ENCODE measurements around the gene DIP2A. TPM values are rescaled to one million over a fixed set of nuclear protein-coding genes. Genes with fewer than 3 reads are reported as not detected.

The DIP2A gene
- total RNA-seq, 5 donors from 2014 or later (not counting 1 experiment from before 2014, with no cell fraction given) = 113 to 132 (median 128) TPM

DNA sequence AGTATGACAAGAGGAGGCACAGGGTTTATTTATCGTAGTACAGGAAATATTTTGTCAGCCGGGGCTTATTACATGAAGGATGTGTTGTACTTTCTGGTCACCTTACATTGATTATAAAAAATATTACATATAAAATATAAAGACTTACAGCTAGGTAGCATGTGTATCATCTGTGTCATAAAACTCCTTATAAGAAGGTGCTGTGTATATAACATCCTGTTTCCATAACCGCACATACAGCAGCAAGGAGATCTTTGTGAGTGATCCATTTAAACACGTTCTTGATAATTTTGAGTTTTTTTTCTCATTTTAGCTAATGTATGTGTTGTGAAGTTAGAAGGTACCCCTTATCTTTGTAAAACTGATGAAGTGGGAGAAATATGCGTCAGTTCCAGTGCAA is 86.1 kb downstream of the DIP2A start:
- Mint-ChIP-seq H3K27me3 (no peaks in the 10 kb centered on the region), H3K9me3 (peaks cover 0 to 4% (median 4%) of the 10 kb centered on the region in 3 donors), H3K36me3 (peaks cover 71% of the 10 kb centered on the region), H3K27ac (peak overlapping the region; percentile 90), H3K4me3 (peak overlapping the region in 1 of 3 donors; percentile 59), H3K4me1 (peaks cover 60 to 73% (median 64%) of the 10 kb centered on the region in 3 donors)
- Histone ChIP-seq H3K4me1 (ENCODE audit: control insufficient read depth in 1 of 2, extremely low read depth in 1 of 2, insufficient read depth in 2 of 2, low read length in 2 of 2) (peaks cover 25 to 37% of the 10 kb centered on the region in 2 experiments), H3K36me3 (ENCODE audit: control insufficient read depth in 2 of 2, extremely low read depth in 1 of 2, insufficient read depth in 1 of 2, low read length in 1 of 2) (peaks cover 4 to 75% of the 10 kb centered on the region in 2 donors), H3K4me3 (ENCODE audit: control insufficient read depth in 1 of 2, extremely low read depth in 1 of 2, low read length in 1 of 2) (no peak overlapping the region), H3K9me3 (no peaks in the 10 kb centered on the region), H3K27me3 (replicated peaks in 1 of 2; ENCODE audit: control insufficient read depth in 2 of 2, extremely low read depth in 1 of 2, insufficient read depth in 2 of 2, low read length in 1 of 2) (no peaks in the 10 kb centered on the region), H3K27ac (ENCODE audit: low read length) (no peak overlapping the region)
- CTCF ChIA-PET = no interaction called here
- WGBS (ENCODE audit: insufficient coverage) = 100% methylated on average over 1 of the region's 5 CpGs
- POLR2A ChIA-PET = no interaction called here
- ATAC-seq (replicated peaks in 1 of 4) (peak in 2 of 4 experiments; percentile 46 to 75), DNase-seq (no peak)

GRCh38 chr21:46545363-46545762 is 86.7 kb downstream of the DIP2A start:
- Histone ChIP-seq H3K9me3 (no peaks in the 10 kb centered on the region), H3K36me3 (ENCODE audit: control insufficient read depth in 2 of 2, extremely low read depth in 1 of 2, insufficient read depth in 1 of 2, low read length in 1 of 2) (peaks cover 0 to 70% of the 10 kb centered on the region in 2 donors), H3K4me3 (ENCODE audit: control insufficient read depth in 1 of 2, extremely low read depth in 1 of 2, low read length in 1 of 2) (no peak overlapping the region), H3K4me1 (ENCODE audit: control insufficient read depth in 1 of 2, extremely low read depth in 1 of 2, insufficient read depth in 2 of 2, low read length in 2 of 2) (peaks cover 29 to 42% of the 10 kb centered on the region in 2 experiments), H3K27me3 (replicated peaks in 1 of 2; ENCODE audit: control insufficient read depth in 2 of 2, extremely low read depth in 1 of 2, insufficient read depth in 2 of 2, low read length in 1 of 2) (no peaks in the 10 kb centered on the region), H3K27ac (ENCODE audit: low read length) (no peak overlapping the region)
- WGBS (ENCODE audit: insufficient coverage) = 94% methylated on average over 5 of the region's 5 CpGs
- no peak for DNase-seq
- Mint-ChIP-seq H3K27me3 (no peaks in the 10 kb centered on the region), H3K4me3 (peak overlapping the region in 1 of 3 donors; percentile 59), H3K9me3 (peaks cover 0 to 4% (median 4%) of the 10 kb centered on the region in 3 donors), H3K27ac (peak overlapping the region; percentile 69 to 71), H3K36me3 (peaks cover 69% of the 10 kb centered on the region), H3K4me1 (peaks cover 60 to 72% (median 64%) of the 10 kb centered on the region in 3 donors)
- ATAC-seq (replicated peaks in 1 of 4) = no peak
- POLR2A ChIA-PET = no interaction called here
- CTCF ChIA-PET = no interaction called here

DNA sequence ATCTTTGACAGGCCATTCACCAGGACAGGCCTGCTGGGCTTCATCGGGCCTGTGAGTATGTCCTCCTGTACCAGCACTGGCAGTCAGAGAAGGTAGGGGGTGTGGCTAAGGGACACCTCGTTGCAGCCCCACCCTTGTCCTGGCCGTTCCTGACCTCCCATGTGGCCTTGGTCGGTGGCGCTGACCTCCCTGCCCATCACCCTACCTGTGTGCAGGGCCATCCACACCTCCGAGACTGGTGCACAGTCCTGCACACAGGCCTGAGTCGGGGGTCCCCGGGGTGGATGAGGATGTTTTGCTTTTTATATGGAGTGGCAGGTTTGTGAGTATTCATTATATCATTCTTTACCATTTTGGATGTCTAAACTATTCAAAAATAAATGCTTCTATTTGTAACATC is 87.2 kb downstream of the DIP2A start:
- Histone ChIP-seq H3K4me1 (ENCODE audit: control insufficient read depth in 1 of 2, extremely low read depth in 1 of 2, insufficient read depth in 2 of 2, low read length in 2 of 2) (peaks cover 34 to 47% of the 10 kb centered on the region in 2 experiments), H3K27me3 (replicated peaks in 1 of 2; ENCODE audit: control insufficient read depth in 2 of 2, extremely low read depth in 1 of 2, insufficient read depth in 2 of 2, low read length in 1 of 2) (no peaks in the 10 kb centered on the region)

DNA sequence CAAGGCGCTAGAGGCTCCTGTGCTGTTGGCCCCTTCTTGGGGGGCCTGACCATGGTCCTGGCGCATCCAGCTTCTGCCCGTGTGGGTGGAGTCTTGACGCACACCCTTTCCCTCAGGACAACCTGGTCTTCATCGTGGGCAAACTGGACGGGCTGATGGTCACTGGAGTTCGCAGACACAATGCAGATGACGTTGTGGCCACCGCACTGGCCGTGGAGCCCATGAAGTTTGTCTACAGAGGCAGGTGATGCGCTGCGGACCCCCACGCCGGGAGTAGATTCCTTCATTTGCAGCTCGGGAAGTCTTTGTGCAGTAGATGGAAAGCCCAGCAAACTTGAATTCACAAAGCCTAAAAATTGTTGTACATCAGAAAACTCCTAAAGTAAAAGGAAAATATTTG is 88.1 kb downstream of the DIP2A start:
- POLR2A ChIA-PET = interaction anchor here in 1 of 2 donors (0.7 kb wide), 2 partner anchors 9 to 78 kb away, joined by 16 to 21 read pairs; no protein-coding TSS in a partner anchor
- ATAC-seq (replicated peaks in 1 of 4) (no peak), DNase-seq (peak in 1 of 35 experiments; percentile 1)
- CTCF ChIA-PET = interaction anchor here in 1 of 2 donors (0.6 kb wide), 2 partner anchors 55 to 93 kb away, joined by 4 to 5 read pairs; no protein-coding TSS in a partner anchor
- WGBS (ENCODE audit: insufficient coverage) = 100% methylated on average over 10 of the region's 15 CpGs
- Mint-ChIP-seq H3K4me3 (peak overlapping the region in 1 of 3 donors; percentile 13), H3K36me3 (peaks cover 60% of the 10 kb centered on the region), H3K4me1 (peaks cover 65 to 74% (median 70%) of the 10 kb centered on the region in 3 donors), H3K27ac (peak overlapping the region; percentile 46 to 97), H3K9me3 (peaks cover 0 to 4% (median 4%) of the 10 kb centered on the region in 3 donors), H3K27me3 (no peaks in the 10 kb centered on the region)
- H3K27ac ChIP-seq (ENCODE audit: low read length) = no peak overlapping the region
- H3K4me1 ChIP-seq (ENCODE audit: control insufficient read depth in 1 of 2, extremely low read depth in 1 of 2, insufficient read depth in 2 of 2, low read length in 2 of 2) = peaks cover 43 to 56% of the 10 kb centered on the region in 2 experiments
- peaks cover 0 to 58% of the 10 kb centered on the region in 2 donors for H3K36me3 ChIP-seq (ENCODE audit: control insufficient read depth in 2 of 2, extremely low read depth in 1 of 2, insufficient read depth in 1 of 2, low read length in 1 of 2)
- H3K4me3 ChIP-seq (ENCODE audit: control insufficient read depth in 1 of 2, extremely low read depth in 1 of 2, low read length in 1 of 2) = no peak overlapping the region
- no peaks in the 10 kb centered on the region for H3K27me3 ChIP-seq (replicated peaks in 1 of 2; ENCODE audit: control insufficient read depth in 2 of 2, extremely low read depth in 1 of 2, insufficient read depth in 2 of 2, low read length in 1 of 2)
- no peaks in the 10 kb centered on the region for H3K9me3 ChIP-seq

More for the DNA sequence above, 87.2 kb downstream of the DIP2A start:
- H3K27ac ChIP-seq (ENCODE audit: low read length) = no peak overlapping the region
- no peak overlapping the region for H3K4me3 ChIP-seq (ENCODE audit: control insufficient read depth in 1 of 2, extremely low read depth in 1 of 2, low read length in 1 of 2)
- H3K4me1 Mint-ChIP-seq = peaks cover 60 to 74% (median 65%) of the 10 kb centered on the region in 3 donors
- 93% methylated on average over 3 of the region's 8 CpGs for WGBS (ENCODE audit: insufficient coverage)
- ChIA-PET POLR2A (no interaction called here), CTCF (no interaction called here)
- peaks cover 0 to 67% of the 10 kb centered on the region in 2 donors for H3K36me3 ChIP-seq (ENCODE audit: control insufficient read depth in 2 of 2, extremely low read depth in 1 of 2, insufficient read depth in 1 of 2, low read length in 1 of 2)
- H3K9me3 Mint-ChIP-seq = peaks cover 0 to 4% (median 4%) of the 10 kb centered on the region in 3 donors
- ATAC-seq (replicated peaks in 1 of 4) (no peak), DNase-seq (no peak)
- no peaks in the 10 kb centered on the region for H3K9me3 ChIP-seq
- H3K27me3 Mint-ChIP-seq = no peaks in the 10 kb centered on the region
- H3K27ac Mint-ChIP-seq = no peak overlapping the region
- no peak overlapping the region for H3K4me3 Mint-ChIP-seq
- H3K36me3 Mint-ChIP-seq = peaks cover 69% of the 10 kb centered on the region

DNA sequence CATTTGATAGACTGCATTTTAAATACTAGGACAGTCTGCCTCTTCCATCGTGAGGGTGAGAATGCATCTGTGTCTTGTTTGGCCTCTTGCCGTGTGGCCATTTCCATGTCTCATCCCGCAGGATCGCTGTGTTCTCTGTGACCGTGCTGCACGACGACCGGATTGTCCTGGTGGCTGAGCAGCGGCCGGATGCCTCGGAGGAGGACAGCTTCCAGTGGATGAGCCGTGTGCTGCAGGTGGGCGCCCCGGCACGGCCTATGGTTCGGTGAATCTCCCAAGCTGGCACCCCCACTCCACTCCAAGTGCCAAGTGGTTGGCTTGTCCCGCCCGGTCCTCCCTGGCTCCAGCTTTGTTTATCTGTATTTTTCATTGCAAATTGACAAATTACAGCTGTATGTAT is 91.0 kb downstream of the DIP2A start:
- no peak for DNase-seq
- Histone ChIP-seq H3K36me3 (ENCODE audit: control insufficient read depth in 2 of 2, extremely low read depth in 1 of 2, insufficient read depth in 1 of 2, low read length in 1 of 2) (peaks cover 0 to 41% of the 10 kb centered on the region in 2 donors), H3K4me1 (ENCODE audit: control insufficient read depth in 1 of 2, extremely low read depth in 1 of 2, insufficient read depth in 2 of 2, low read length in 2 of 2) (peaks cover 54 to 62% of the 10 kb centered on the region in 2 experiments), H3K27ac (ENCODE audit: low read length) (peak overlapping the region; percentile 85), H3K9me3 (no peaks in the 10 kb centered on the region), H3K27me3 (replicated peaks in 1 of 2; ENCODE audit: control insufficient read depth in 2 of 2, extremely low read depth in 1 of 2, insufficient read depth in 2 of 2, low read length in 1 of 2) (no peaks in the 10 kb centered on the region), H3K4me3 (ENCODE audit: control insufficient read depth in 1 of 2, extremely low read depth in 1 of 2, low read length in 1 of 2) (no peak overlapping the region)
- Mint-ChIP-seq H3K9me3 (peaks cover 0 to 4% (median 4%) of the 10 kb centered on the region in 3 donors), H3K27ac (peak overlapping the region; percentile 86 to 97), H3K36me3 (peaks cover 53% of the 10 kb centered on the region), H3K27me3 (no peaks in the 10 kb centered on the region), H3K4me1 (peaks cover 73 to 75% (median 74%) of the 10 kb centered on the region in 3 donors), H3K4me3 (peak overlapping the region in 1 of 3 donors; percentile 84)
- no peak for ATAC-seq (replicated peaks in 1 of 4)
- WGBS (ENCODE audit: insufficient coverage) = 96% methylated on average over 9 of the region's 18 CpGs
- POLR2A ChIA-PET = no interaction called here
- CTCF ChIA-PET = interaction anchor here in 1 of 2 donors (3.6 kb wide), 1 partner anchor 91 kb away, joined by 25 read pairs; no protein-coding TSS in a partner anchor

DNA sequence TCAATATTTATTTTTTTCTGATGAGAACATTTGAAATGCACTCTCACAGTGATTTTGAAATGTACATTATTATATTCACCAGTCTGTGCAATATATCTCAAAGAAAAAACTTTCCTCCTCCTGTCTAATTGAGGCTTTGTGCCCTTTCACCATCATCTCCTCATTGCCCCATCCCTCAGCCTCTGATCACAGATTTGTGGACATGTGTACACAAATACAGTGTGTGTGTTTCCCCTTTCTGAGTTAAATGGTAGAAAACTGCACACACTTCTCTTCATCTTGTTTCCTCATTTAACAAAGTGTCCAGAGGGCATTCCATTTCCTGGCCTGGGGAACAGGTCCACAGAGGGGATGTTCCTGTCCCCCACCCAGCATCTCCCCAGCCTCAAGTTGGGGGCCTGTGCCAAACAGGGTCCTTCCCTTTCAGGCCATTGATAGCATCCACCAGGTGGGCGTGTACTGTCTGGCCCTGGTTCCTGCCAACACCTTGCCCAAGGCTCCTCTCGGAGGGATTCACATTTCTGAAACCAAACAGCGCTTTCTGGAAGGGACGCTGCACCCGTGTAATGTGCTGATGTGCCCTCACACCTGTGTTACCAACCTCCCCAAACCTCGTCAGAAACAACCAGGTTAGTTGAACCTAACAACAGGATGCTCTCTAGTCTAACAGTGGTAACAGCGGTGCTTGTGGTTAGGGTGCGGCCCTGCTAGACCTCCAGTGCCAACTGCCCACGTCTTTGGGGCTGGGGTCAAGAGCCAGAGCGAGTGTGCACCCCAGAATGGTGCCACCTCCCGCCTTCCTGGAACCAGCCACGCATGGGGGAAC is 91.6 kb downstream of the DIP2A start:
- ATAC-seq (replicated peaks in 1 of 4) = peak; percentile 82 to 85 (median 84)
- ChIA-PET POLR2A (interaction anchor here (0.8 to 1.0 kb wide), 2 partner anchors 9 to 85 kb away, joined by 4 to 5 read pairs; partner anchors contain the start of gene PRMT2 (in 1 of the 2)), CTCF (interaction anchor here in 1 of 2 donors (0.8 to 3.6 kb wide), 3 partner anchors 10 to 90 kb away, joined by 3 to 25 read pairs (median 5); no protein-coding TSS in a partner anchor)
- Histone ChIP-seq H3K4me3 (ENCODE audit: control insufficient read depth in 1 of 2, extremely low read depth in 1 of 2, low read length in 1 of 2) (no peak overlapping the region), H3K27ac (ENCODE audit: low read length) (peak overlapping the region; percentile 85), H3K9me3 (no peaks in the 10 kb centered on the region), H3K4me1 (ENCODE audit: control insufficient read depth in 1 of 2, extremely low read depth in 1 of 2, insufficient read depth in 2 of 2, low read length in 2 of 2) (peaks cover 51 to 63% of the 10 kb centered on the region in 2 experiments), H3K36me3 (ENCODE audit: control insufficient read depth in 2 of 2, extremely low read depth in 1 of 2, insufficient read depth in 1 of 2, low read length in 1 of 2) (peaks cover 3 to 44% of the 10 kb centered on the region in 2 donors), H3K27me3 (replicated peaks in 1 of 2; ENCODE audit: control insufficient read depth in 2 of 2, extremely low read depth in 1 of 2, insufficient read depth in 2 of 2, low read length in 1 of 2) (no peaks in the 10 kb centered on the region)
- DNase-seq = peak; percentile 49 to 92 (median 79)
- no peaks in the 10 kb centered on the region for H3K27me3 Mint-ChIP-seq
- WGBS (ENCODE audit: insufficient coverage) = 10% methylated on average over 8 of the region's 12 CpGs
- H3K9me3 Mint-ChIP-seq = peaks cover 0 to 4% (median 4%) of the 10 kb centered on the region in 3 donors
- peaks cover 67 to 74% (median 73%) of the 10 kb centered on the region in 3 donors for H3K4me1 Mint-ChIP-seq
- H3K36me3 Mint-ChIP-seq = peaks cover 47% of the 10 kb centered on the region
- H3K4me3 Mint-ChIP-seq = peak overlapping the region; percentile 35 to 84 (median 72)
- H3K27ac Mint-ChIP-seq = peak overlapping the region; percentile 97 to 99

Data from T-cell (primary cell).